Measurements from ENCODE around the gene REEP6. TPM values are rescaled to one million over a fixed set of nuclear protein-coding genes. Genes with fewer than 3 reads are reported as not detected.

Gene REEP6
- 1 to 10 TPM; 2.2 to 2.8 TPM for total RNA-seq

GRCh38 chr19:1491114-1491848 lies at the start of gene REEP6:
REEP6 (plus strand) TSS chr19:1491181; CDS start chr19:1491270, 89 bp downstream.
- peak within 1 kb of the TSS; percentile 67 for H3K27ac Mint-ChIP-seq
- H3K27me3 Mint-ChIP-seq = peaks cover 14% of the 10 kb centered on the region
- H3K36me3 Mint-ChIP-seq = no peaks in the 10 kb centered on the region
- POLR2A ChIA-PET = interaction anchor here (0.6 to 1.3 kb wide), 9 partner anchors 13 to 1783 kb away, joined by 3 to 9 read pairs (median 5); partner anchors contain the start of gene CIRBP
- H3K4me3 Mint-ChIP-seq = peak within 1 kb of the TSS; percentile 77
- H3K4me1 Mint-ChIP-seq = peaks cover 11% of the 10 kb centered on the region
- DNase-seq (no peak), ATAC-seq (ENCODE audit: low read depth) (no peak)
- H3K9me3 Mint-ChIP-seq = no peaks in the 10 kb centered on the region

- H3K9me3 Mint-ChIP-seq = no peaks in the 10 kb centered on the region
- DNase-seq (no peak), ATAC-seq (ENCODE audit: low read depth) (no peak)
- H3K4me1 Mint-ChIP-seq = peaks cover 13% of the 10 kb centered on the region
- H3K36me3 Mint-ChIP-seq = peaks cover 20% of the 10 kb centered on the region
- POLR2A ChIA-PET = interaction anchor here (0.6 to 1.1 kb wide), 3 partner anchors 173 to 354 kb away, joined by 3 to 6 read pairs (median 4); partner anchors contain the start of gene CIRBP
- no peak overlapping the region for H3K4me3 Mint-ChIP-seq
- peaks cover 3% of the 10 kb centered on the region for H3K27me3 Mint-ChIP-seq
- H3K27ac Mint-ChIP-seq = no peak overlapping the region
Measured at GRCh38 chr19:1441677-1442438, 49.1 kb upstream of the REEP6 start.

- Mint-ChIP-seq H3K4me1 (peaks cover 8% of the 10 kb centered on the region), H3K4me3 (peak overlapping the region; percentile 80), H3K27ac (peak overlapping the region; percentile 65), H3K36me3 (peaks cover 8% of the 10 kb centered on the region), H3K9me3 (no peaks in the 10 kb centered on the region), H3K27me3 (peaks cover 30% of the 10 kb centered on the region)
- ATAC-seq (ENCODE audit: low read depth) (peak; percentile 93), DNase-seq (peak; percentile 94)
- POLR2A ChIA-PET = interaction anchor here (1.4 to 1.6 kb wide), 2 partner anchors 24 to 201 kb away, joined by 3 to 4 read pairs; no protein-coding TSS in a partner anchor
Measured at GRCh38 chr19:1445185-1445931, 45.6 kb upstream of the REEP6 start.

GRCh38 chr19:1445932-1446712 lies 44.9 kb upstream of the REEP6 start:
- Mint-ChIP-seq H3K36me3 (peaks cover 2% of the 10 kb centered on the region), H3K9me3 (no peaks in the 10 kb centered on the region), H3K4me1 (peaks cover 8% of the 10 kb centered on the region), H3K27me3 (peaks cover 38% of the 10 kb centered on the region), H3K4me3 (no peak overlapping the region), H3K27ac (no peak overlapping the region)
- POLR2A ChIA-PET = interaction anchor here (1.1 to 1.2 kb wide), 2 partner anchors 11 to 177 kb away, joined by 3 read pairs; partner anchors contain the start of gene CIRBP
- ATAC-seq (ENCODE audit: low read depth) = no peak
- DNase-seq = peak; percentile 40

- POLR2A ChIA-PET = interaction anchor here (1.1 to 1.2 kb wide), 2 partner anchors 10 to 177 kb away, joined by 3 read pairs; partner anchors contain the start of gene CIRBP
- Mint-ChIP-seq H3K27me3 (peaks cover 42% of the 10 kb centered on the region), H3K4me3 (no peak overlapping the region), H3K4me1 (peaks cover 8% of the 10 kb centered on the region), H3K27ac (no peak overlapping the region), H3K36me3 (no peaks in the 10 kb centered on the region), H3K9me3 (no peaks in the 10 kb centered on the region)
- DNase-seq = peak; percentile 70
- ATAC-seq (ENCODE audit: low read depth) = no peak
Measured at GRCh38 chr19:1446713-1447481, 44.1 kb upstream of the REEP6 start.

GRCh38 chr19:1447504-1447903 lies 43.5 kb upstream of the REEP6 start:
- ATAC-seq (ENCODE audit: low read depth) (no peak), DNase-seq (no peak)
- Mint-ChIP-seq H3K27me3 (peaks cover 48% of the 10 kb centered on the region), H3K9me3 (no peaks in the 10 kb centered on the region), H3K36me3 (no peaks in the 10 kb centered on the region), H3K4me1 (peaks cover 8% of the 10 kb centered on the region), H3K27ac (no peak overlapping the region), H3K4me3 (no peak overlapping the region)
- POLR2A ChIA-PET = interaction anchor here (1.2 kb wide), 1 partner anchor 9 kb away, joined by 3 read pairs; no protein-coding TSS in a partner anchor

GRCh38 chr19:1447944-1448343 lies 43.0 kb upstream of the REEP6 start:
- Mint-ChIP-seq H3K4me1 (peaks cover 8% of the 10 kb centered on the region), H3K27me3 (peaks cover 48% of the 10 kb centered on the region), H3K4me3 (peak overlapping the region; percentile 6), H3K36me3 (no peaks in the 10 kb centered on the region), H3K9me3 (no peaks in the 10 kb centered on the region), H3K27ac (no peak overlapping the region)
- no peak for ATAC-seq (ENCODE audit: low read depth)
- DNase-seq = no peak
- POLR2A ChIA-PET = no interaction called here

GRCh38 chr19:1449467-1450442 lies 41.2 kb upstream of the REEP6 start, which contains the start of gene APC2:
APC2 (plus strand) TSS chr19:1450121; CDS start chr19:1453002, 2,881 bp downstream.
- Mint-ChIP-seq H3K4me1 (peaks cover 4% of the 10 kb centered on the region), H3K27ac (no peak within 1 kb of the TSS), H3K9me3 (no peaks in the 10 kb centered on the region), H3K36me3 (no peaks in the 10 kb centered on the region), H3K27me3 (peaks cover 58% of the 10 kb centered on the region), H3K4me3 (no peak within 1 kb of the TSS)
- DNase-seq (no peak), ATAC-seq (ENCODE audit: low read depth) (peak; percentile 11)
- POLR2A ChIA-PET = no interaction called here

GRCh38 chr19:1450735-1451731 lies 39.9 kb upstream of the REEP6 start:
- H3K27ac Mint-ChIP-seq = no peak overlapping the region
- H3K4me1 Mint-ChIP-seq = peaks cover 9% of the 10 kb centered on the region
- POLR2A ChIA-PET = no interaction called here
- no peaks in the 10 kb centered on the region for H3K9me3 Mint-ChIP-seq
- ATAC-seq (ENCODE audit: low read depth) = no peak
- no peaks in the 10 kb centered on the region for H3K36me3 Mint-ChIP-seq
- no peak overlapping the region for H3K4me3 Mint-ChIP-seq
- no peak for DNase-seq
- H3K27me3 Mint-ChIP-seq = peaks cover 69% of the 10 kb centered on the region
